T-helper 9 cell (primary cell): ENCODE results near the gene ZDHHC6.
"Not testable (repeated sequence)": the region's sequence is repeated elsewhere in the genome, so short reads cannot be mapped to it uniquely, and the experiment has no call there.

ENCODE experiments used
- DNase-seq: peaks from one replicate; pipeline ENCODE4 v3.0.0-alpha.2; 2020
- total RNA-seq, 2 donors: gene quantifications; one replicate each; lab custom pipeline; 2026; lab: John Stamatoyannopoulos, UW

Gene ZDHHC6
- total RNA-seq: 57.2 to 72.3 reads per million in 2 donors

GRCh38 chr10:112446855-112447619 lies at the start of gene ZDHHC6, which contains the start of gene VTI1A:
TSS of gene ZDHHC6 (minus strand) at chr10:112446914. CDS start at chr10:112445436, 1,478 bp downstream.
TSS of gene VTI1A (plus strand) at chr10:112447215. CDS start at chr10:112447374, 159 bp downstream.
- DNase-seq: peak; percentile 70

- no peak for DNase-seq
These were observed 46.0 kb upstream of the ZDHHC6 start for GRCh38 chr10:112492736-112493135.

- no peak for DNase-seq
These were observed 44.4 kb upstream of the ZDHHC6 start for GRCh38 chr10:112491144-112491543.

- DNase-seq: no peak
These were observed 43.8 kb upstream of the ZDHHC6 start for GRCh38 chr10:112490545-112490944.

GRCh38 chr10:112487964-112488363 lies 41.2 kb upstream of the ZDHHC6 start:
- DNase-seq: no peak

- DNase-seq: no peak
These were observed 37.7 kb upstream of the ZDHHC6 start for GRCh38 chr10:112484399-112484798.

- no peak for DNase-seq
These were observed 34.9 kb upstream of the ZDHHC6 start for GRCh38 chr10:112481602-112482001.

- no peak for DNase-seq
These were observed 29.0 kb upstream of the ZDHHC6 start for GRCh38 chr10:112475575-112476218.

GRCh38 chr10:112471878-112472487 lies 25.3 kb upstream of the ZDHHC6 start:
- no peak for DNase-seq

GRCh38 chr10:112467541-112468075 lies 20.9 kb upstream of the ZDHHC6 start:
- no peak for DNase-seq

GRCh38 chr10:112466802-112467201 lies 20.1 kb upstream of the ZDHHC6 start:
- no peak for DNase-seq

- no peak for DNase-seq
These were observed 18.7 kb upstream of the ZDHHC6 start for GRCh38 chr10:112465299-112465883.

- not testable (repeated sequence) for DNase-seq
These were observed 17.4 kb upstream of the ZDHHC6 start for GRCh38 chr10:112464074-112464473.

- no peak for DNase-seq
These were observed 14.5 kb upstream of the ZDHHC6 start for GRCh38 chr10:112461029-112461887.

GRCh38 chr10:112460366-112460765 lies 13.7 kb upstream of the ZDHHC6 start:
- no peak for DNase-seq

GRCh38 chr10:112456533-112456932 lies 9.8 kb upstream of the ZDHHC6 start:
- no peak for DNase-seq

- DNase-seq: no peak
These were observed 8.4 kb upstream of the ZDHHC6 start for GRCh38 chr10:112454910-112455779.

GRCh38 chr10:112448888-112449287 lies 2.2 kb upstream of the ZDHHC6 start:
- DNase-seq: no peak

GRCh38 chr10:112447620-112447928 lies 860 bp upstream of the ZDHHC6 start:
- DNase-seq: no peak

- no peak for DNase-seq
These were observed 459 bp downstream of the ZDHHC6 start for GRCh38 chr10:112446055-112446854.
